Endothelial cell of umbilical vein (primary cell): Measurements from ENCODE around the gene TRMT112. TPM values are rescaled to one million over a fixed set of nuclear protein-coding genes. Genes with fewer than 3 reads are reported as not detected.
A peak's percentile ranks its signal among the peaks of the same experiment; 100 is the strongest.

Experiments used
- Bru-seq: library from RNA; stranded (reverse); fragments of 400-500 nt; gene quantifications from one replicate; lab custom pipeline; 2021; lab: Mats Ljungman, UMichigan
- BruChase-seq, 2 experiments: library from RNA; stranded (reverse); fragments of 400-500 nt; gene quantifications; one replicate each; lab custom pipeline; 2021; lab: Mats Ljungman, UMichigan
- BruUV-seq: library from RNA; stranded (reverse); fragments of 400-500 nt; replicated peaks from 2 replicates; lab custom pipeline; 2021; lab: Mats Ljungman, UMichigan
- CTCF ChIA-PET: fragments of 300-600, 350-600 bp; sonication (Branson Sonifier 250); formaldehyde crosslinking; loops from one replicate; lab custom pipeline; 2021; ENCODE audit warnings: antibody characterized with exemption, inconsistent platforms; lab: Charles Lee
- POLR2A ChIA-PET: fragments of 300-600, 350-600 bp; sonication (Branson Sonifier 250); formaldehyde crosslinking; loops from one replicate; lab custom pipeline; 2021; ENCODE audit warnings: antibody characterized with exemption, inconsistent platforms; lab: Charles Lee
- DNase-seq: peaks from one replicate; pipeline ENCODE4 v3.0.0-alpha.2; 2011; ENCODE audit warnings: low read depth, low spot score
- FAIRE-seq: peaks from 2 replicates; lab custom pipeline; 2011; peaks lifted over from hg19 to GRCh38; lab: Jason Lieb, UNC
- H2AFZ ChIP-seq: 2 replicates; pipeline ENCODE4 v1.6.0; 2012; ENCODE audit warnings: low read depth, low read length, control low read depth, inconsistent platforms
- H3K27ac ChIP-seq: 2 replicates; pipeline ENCODE4 v1.5.1; 2011; ENCODE audit warnings: low read depth, mild to moderate bottlenecking, control low read depth, low read length, moderate library complexity; ENCODE audit not compliant: insufficient read depth
- H3K27me3 ChIP-seq, 2 experiments: 2 replicates each; pipeline versions ENCODE4 v1.6.0 to v1.6.1; 2011; ENCODE audit warnings: low read length in 2 of 2, mixed read lengths in 1 of 2; ENCODE audit not compliant: control insufficient read depth in 2 of 2, insufficient read depth in 2 of 2
- H3K36me3 ChIP-seq, 2 experiments: 2 replicates in 1 of 2; 3 replicates in 1 of 2; pipeline ENCODE4 v1.5.1; 2011; ENCODE audit warnings: low read length in 2 of 2, mild to moderate bottlenecking in 1 of 2, moderate library complexity in 1 of 2; ENCODE audit not compliant: control insufficient read depth in 2 of 2, insufficient read depth in 2 of 2; ENCODE audit errors: extremely low read depth in 1 of 2
- H3K4me1 ChIP-seq: 3 replicates; pipeline ENCODE4 v1.5.1; 2011; ENCODE audit warnings: mild to moderate bottlenecking, low read length; ENCODE audit not compliant: control insufficient read depth, insufficient read depth; ENCODE audit errors: extremely low read depth
- H3K4me2 ChIP-seq: 2 replicates; pipeline ENCODE4 v1.6.1; 2011; ENCODE audit warnings: low read length, control low read depth, mixed read lengths; ENCODE audit not compliant: insufficient read depth
- H3K4me3 ChIP-seq, 3 experiments: fragments of 200-600 bp in 1 of 3; sonication (generic), shearing (Covaris generic) in 1 of 3; replicated peaks in 1 of 3; 2 replicates each; pipeline ENCODE4 v1.5.1; 2011 to 2016; ENCODE audit warnings: control low read depth in 3 of 3, low read length in 3 of 3, mild to moderate bottlenecking in 2 of 3, inconsistent platforms in 1 of 3, low read depth in 1 of 3, moderate library complexity in 1 of 3; ENCODE audit not compliant: insufficient read depth in 1 of 3
- H3K79me2 ChIP-seq: 2 replicates; pipeline ENCODE4 v1.6.0; 2012; ENCODE audit warnings: low read length, inconsistent platforms; ENCODE audit not compliant: control insufficient read depth, insufficient read depth
- H3K9ac ChIP-seq: replicated peaks from 2 replicates; pipeline ENCODE3; 2011; ENCODE audit warnings: low read length, control low read depth; ENCODE audit not compliant: insufficient read depth; ENCODE audit errors: extremely low read depth
- H3K9me1 ChIP-seq: replicated peaks from 3 replicates; pipeline ENCODE4 v1.6.0; 2011; ENCODE audit warnings: mild to moderate bottlenecking, low read length; ENCODE audit not compliant: control insufficient read depth, insufficient read depth; ENCODE audit errors: extremely low read depth
- H3K9me3 ChIP-seq: replicated peaks from 2 replicates; pipeline ENCODE4 v1.5.1; 2012; ENCODE audit warnings: low read length, inconsistent platforms; ENCODE audit not compliant: control insufficient read depth, insufficient read depth
- H4K20me1 ChIP-seq: replicated peaks from 2 replicates; pipeline ENCODE3; 2011; ENCODE audit warnings: mild to moderate bottlenecking, low read length; ENCODE audit not compliant: control insufficient read depth, insufficient read depth; ENCODE audit errors: extremely low read depth
- JUN ChIP-seq: IDR thresholded peaks from 2 replicates; pipeline ENCODE4 v1.6.1; 2011; ENCODE audit warnings: borderline replicate concordance, low read depth; ENCODE audit not compliant: insufficient read length, insufficient read depth
- POLR2A ChIP-seq: IDR thresholded peaks from 2 replicates; pipeline ENCODE4 v1.6.1; 2012; ENCODE audit warnings: low read depth, mild to moderate bottlenecking, control low read depth, low read length
- POLR2AphosphoS5 ChIP-seq: IDR thresholded peaks from 2 replicates; pipeline ENCODE4 v1.6.1; 2012; ENCODE audit warnings: low read depth, mild to moderate bottlenecking, control low read depth, low read length, moderate library complexity; ENCODE audit not compliant: insufficient read depth
- dilution Hi-C: fragments of 300-500 bp; cut with MboI; formaldehyde crosslinking; loops from one replicate; pipeline ENCODE4 v1.15.0; 2019; ENCODE audit warnings: low sequenced_read_pairs; ENCODE audit not compliant: extremely low pct_ligation_motif_present
- intact Hi-C: fragments of 100-400 bp; cut with micrococcal nuclease; formaldehyde crosslinking; loops from one replicate; pipeline ENCODE4 v1.10.0; 2022
- long read RNA-seq: library from polyadenylated mRNA; stranded (forward); transcript quantifications from one replicate; pipeline ENCODE4 v2.0.0, GENCODE V29; 2021
- polyA minus RNA-seq, 3 experiments: library from RNA; depleted of rRNA, polyadenylated mRNA; stranded (reverse); fragments of >200 nt; gene quantifications; 1 replicate in 1 of 3; 2 replicates in 2 of 3; pipeline ENCODE4 v1.2.3, GENCODE V29; 2011
- polyA plus RNA-seq, 4 experiments: library from polyadenylated mRNA; depleted of rRNA in 3 of 4; stranded (reverse) in 3 of 4; unstranded in 1 of 4; fragments of >200 nt; gene quantifications; 2 replicates each; pipeline versions ENCODE4 v1.2.1 to v1.2.3, GENCODE V29; 2011 to 2012; ENCODE audit warnings: missing spikeins in 1 of 4
- total RNA-seq: library from RNA; stranded (reverse); gene quantifications from 2 replicates; pipeline ENCODE4 v1.2.3, GENCODE V29; 2021
- TF ChIP-seq, protein P1 (sequence below): IDR thresholded peaks from 2 replicates; pipeline ENCODE4 v1.6.1; 2011; ENCODE audit not compliant: insufficient read depth, insufficient read length
- TF ChIP-seq, protein P2 (sequence below), 2 donors: IDR thresholded peaks; 1 replicate in 1 of 2; 2 replicates in 1 of 2; pipeline ENCODE4 v1.5.1; 2011; ENCODE audit warnings: low read length in 2 of 2, mild to moderate bottlenecking in 2 of 2, moderate library complexity in 2 of 2, control low read depth in 1 of 2, inconsistent platforms in 1 of 2, low read depth in 1 of 2; ENCODE audit not compliant: insufficient read depth in 1 of 2; ENCODE audit errors: extremely low read depth in 1 of 2

TRMT112 gene
- total RNA-seq: 187 and 195 TPM in 2 replicates
- polyA plus RNA-seq: 396 and 575 TPM in 2 replicates
- 303 and 337 TPM in 2 replicates for polyA plus RNA-seq (2011; cell fraction: cytosol; rRNA removed)
- 125 and 141 TPM in 2 replicates for polyA plus RNA-seq (2011; cell fraction: nucleus; rRNA removed)
- 274 and 288 TPM in 2 replicates for polyA plus RNA-seq (2012)
- polyA minus RNA-seq: 69.7 and 76.8 TPM in 2 replicates
- 147 TPM for polyA minus RNA-seq (2011; cell fraction: cytosol; rRNA and poly(A)+ RNA removed)
- polyA minus RNA-seq (2011; cell fraction: nucleus; rRNA and poly(A)+ RNA removed): 14.4 and 23.9 TPM in 2 replicates
- percentile 81 among the genes with signal in this experiment for Bru-seq, nascent RNA
- percentile 98 among the genes with signal in this experiment for BruChase-seq, experiment 1, labeled RNA remaining after a 6-hour chase
- BruChase-seq, experiment 2, labeled RNA remaining after a 2-hour chase: percentile 90 among the genes with signal in this experiment
- long read RNA-seq, transcript TRMT112-201 (4 exons, 561 nt): minor isoform, 17 of 533 reads
- long read RNA-seq, transcript TRMT112-205 (3 exons, 659 nt): minor isoform, 17 of 533 reads
- long read RNA-seq, transcript TRMT112-203 (3 exons, 823 nt): minor isoform, 12 of 533 reads
- long read RNA-seq, transcript TRMT112-206 (4 exons, 1,106 nt): major isoform, 475 of 533 reads
- long read RNA-seq, partial matches to known transcripts: 3 of 533 reads
- long read RNA-seq, other reads (novel, unspliced or antisense): 5 of 533 reads

DNA sequence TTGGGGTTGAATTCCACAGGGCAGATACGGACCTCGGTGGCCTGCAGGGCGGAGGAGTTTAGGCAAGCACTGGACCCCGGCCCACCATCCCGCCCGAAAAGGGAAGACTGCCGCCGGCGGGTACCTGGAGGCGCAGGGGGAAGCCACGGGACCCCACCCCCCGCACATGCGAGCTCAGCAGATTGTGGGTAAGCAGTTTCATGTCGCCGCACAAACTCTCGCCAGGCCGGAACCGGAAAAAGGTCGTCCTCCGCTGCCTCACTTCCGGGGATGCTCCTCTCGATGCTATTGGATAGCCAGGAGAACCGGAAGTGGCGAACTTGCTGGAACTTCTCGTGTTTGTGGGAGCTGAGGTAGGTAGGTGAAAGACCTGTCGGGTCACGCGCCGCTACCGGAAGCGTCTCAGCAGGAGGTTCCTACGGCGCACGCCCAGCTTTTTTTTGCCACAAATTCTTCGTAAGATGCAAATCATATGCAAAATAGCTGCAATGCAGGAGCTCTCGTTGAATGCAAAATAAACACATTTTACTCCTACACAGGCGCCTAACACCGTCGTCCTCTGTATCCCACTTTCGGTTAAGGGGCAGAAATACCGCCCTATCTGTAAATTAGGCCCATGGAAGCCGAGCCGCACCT, at the start of gene TRMT112:
Gene TRMT112, minus strand, starts transcription at position 235 of the 636 bp plus-strand sequence. Its CDS starts 33 bp downstream, at position 202.
- no peaks in the 10 kb centered on the region for H3K27me3 ChIP-seq
- ChIA-PET CTCF (interaction anchor here (0.5 to 3.6 kb wide), 24 partner anchors 10 to 582 kb away, joined by 3 to 72 read pairs (median 6); partner anchors contain the start of genes BAD, CATSPERZ, CCDC88B and ESRRA), POLR2A (interaction anchor here (0.6 to 2.1 kb wide), 7 partner anchors 8 to 136 kb away, joined by 3 to 6 read pairs (median 5); partner anchors contain the start of genes NUDT22, STIP1 and TRPT1)
- peak within 1 kb of the TSS; percentile 77 for H3K9ac ChIP-seq
- dilution Hi-C loops (no loop called here), intact Hi-C loops (loop anchor here (1.0 kb wide), 2 partner anchors 12 to 38 kb away; partner anchors contain the start of gene ESRRA)
- H3K9me1 ChIP-seq: no peaks in the 10 kb centered on the region
- H3K79me2 ChIP-seq: peaks cover 4% of the 10 kb centered on the region
- peak within 1 kb of the TSS; percentile 57 to 76 (median 75) for H3K4me3 ChIP-seq
- BruUV-seq: no TSS peak
- H3K27ac ChIP-seq: peak within 1 kb of the TSS; percentile 87
- no peaks in the 10 kb centered on the region for H4K20me1 ChIP-seq
- H3K36me3 ChIP-seq: peaks cover 2 to 16% of the 10 kb centered on the region in 2 experiments
- FAIRE-seq: peak; percentile 99
- TF ChIP-seq POLR2AphosphoS5 (peak; percentile 83), JUN (no peak), POLR2A (peak; percentile 84)
- TF ChIP-seq, protein P1, sequence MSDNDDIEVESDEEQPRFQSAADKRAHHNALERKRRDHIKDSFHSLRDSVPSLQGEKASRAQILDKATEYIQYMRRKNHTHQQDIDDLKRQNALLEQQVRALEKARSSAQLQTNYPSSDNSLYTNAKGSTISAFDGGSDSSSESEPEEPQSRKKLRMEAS: peak; percentile 30
- TF ChIP-seq, protein P2, sequence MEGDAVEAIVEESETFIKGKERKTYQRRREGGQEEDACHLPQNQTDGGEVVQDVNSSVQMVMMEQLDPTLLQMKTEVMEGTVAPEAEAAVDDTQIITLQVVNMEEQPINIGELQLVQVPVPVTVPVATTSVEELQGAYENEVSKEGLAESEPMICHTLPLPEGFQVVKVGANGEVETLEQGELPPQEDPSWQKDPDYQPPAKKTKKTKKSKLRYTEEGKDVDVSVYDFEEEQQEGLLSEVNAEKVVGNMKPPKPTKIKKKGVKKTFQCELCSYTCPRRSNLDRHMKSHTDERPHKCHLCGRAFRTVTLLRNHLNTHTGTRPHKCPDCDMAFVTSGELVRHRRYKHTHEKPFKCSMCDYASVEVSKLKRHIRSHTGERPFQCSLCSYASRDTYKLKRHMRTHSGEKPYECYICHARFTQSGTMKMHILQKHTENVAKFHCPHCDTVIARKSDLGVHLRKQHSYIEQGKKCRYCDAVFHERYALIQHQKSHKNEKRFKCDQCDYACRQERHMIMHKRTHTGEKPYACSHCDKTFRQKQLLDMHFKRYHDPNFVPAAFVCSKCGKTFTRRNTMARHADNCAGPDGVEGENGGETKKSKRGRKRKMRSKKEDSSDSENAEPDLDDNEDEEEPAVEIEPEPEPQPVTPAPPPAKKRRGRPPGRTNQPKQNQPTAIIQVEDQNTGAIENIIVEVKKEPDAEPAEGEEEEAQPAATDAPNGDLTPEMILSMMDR (IDR thresholded peaks at IDR 0.05; ENCODE audit: extremely low read depth in 1 of 2, insufficient read depth in 1 of 2, low read depth in 1 of 2, low read length in 2 of 2): no peak
- H3K9me3 ChIP-seq: no peaks in the 10 kb centered on the region
- H3K4me2 ChIP-seq: peak within 1 kb of the TSS; percentile 87
- peak; percentile 94 for DNase-seq
- peaks cover 10% of the 10 kb centered on the region for H3K4me1 ChIP-seq
- peak within 1 kb of the TSS; percentile 65 for H2AFZ ChIP-seq
